ENCODE data around the gene CA4. TPM values are rescaled to one million over a fixed set of nuclear protein-coding genes. Genes with fewer than 3 reads are reported as not detected.

CA4 gene
- total RNA-seq, 6 experiments from 2014 or later: 0.33 to 0.37 (median 0.35) TPM; not detected in 3

- Histone ChIP-seq H3K27ac (no peak overlapping the region), H3K4me1 (no peaks in the 10 kb centered on the region)
- ATAC-seq: no peak
Observed at GRCh38 chr17:60155427-60155814, 5.6 kb downstream of the CA4 start.

GRCh38 chr17:60155815-60156214, 6.0 kb downstream of the CA4 start:
- ATAC-seq: no peak
- H3K27me3 ChIP-seq: peaks cover 0 to 4% of the 10 kb centered on the region in 2 donors
- H3K36me3 ChIP-seq: no peaks in the 10 kb centered on the region
- 52% methylated on average over 7 of the region's 9 CpGs for WGBS (ENCODE audit: insufficient coverage, low coverage, low lambda C conversion rate, missing lambda C conversion rate)
- H3K4me3 ChIP-seq: no peak overlapping the region
- intact Hi-C loops (cut with DNase I): no loop called here
- DNase-seq: no peak
- H3K27ac ChIP-seq: no peak overlapping the region
- no peaks in the 10 kb centered on the region for H3K4me1 ChIP-seq
- TF ChIP-seq POLR2A (IDR thresholded peaks at IDR 0.05) (no peak), CTCF (IDR thresholded peaks at IDR 0.05) (no peak)
- H3K9me3 ChIP-seq: no peaks in the 10 kb centered on the region

More at GRCh38 chr17:60155427-60155814, 5.6 kb downstream of the CA4 start:
- TF ChIP-seq POLR2A (IDR thresholded peaks at IDR 0.05): no peak
- DNase-seq: no peak
- no peak overlapping the region for H3K4me3 ChIP-seq
- 66% methylated on average over 2 of the region's 3 CpGs for WGBS (ENCODE audit: insufficient coverage, low coverage, low lambda C conversion rate, missing lambda C conversion rate)
- intact Hi-C loops (cut with DNase I): no loop called here
- no peaks in the 10 kb centered on the region for H3K9me3 ChIP-seq
- H3K27me3 ChIP-seq: peaks cover 0 to 4% of the 10 kb centered on the region in 2 donors
- H3K36me3 ChIP-seq: no peaks in the 10 kb centered on the region

- H3K4me1 ChIP-seq: no peaks in the 10 kb centered on the region
- 84% methylated on average over 5 of the region's 8 CpGs for whole genome bisulfite sequencing (ENCODE audit: insufficient coverage, low coverage, low lambda C conversion rate, missing lambda C conversion rate)
- no peak overlapping the region for H3K4me3 ChIP-seq
- no peak overlapping the region for H3K27ac ChIP-seq
- no peaks in the 10 kb centered on the region for H3K27me3 ChIP-seq
- DNase-seq (no peak), ATAC-seq (peak in 1 of 4 donors; percentile 41)
- intact Hi-C loops (cut with DNase I): no loop called here
- H3K36me3 ChIP-seq: no peaks in the 10 kb centered on the region
- TF ChIP-seq CTCF (IDR thresholded peaks at IDR 0.05): no peak
- no peak for TF ChIP-seq POLR2A (IDR thresholded peaks at IDR 0.05)
- no peaks in the 10 kb centered on the region for H3K9me3 ChIP-seq
Observed at GRCh38 chr17:60156746-60157145, 7.0 kb downstream of the CA4 start.

- intact Hi-C loops (cut with DNase I): no loop called here
- Histone ChIP-seq H3K36me3 (no peaks in the 10 kb centered on the region), H3K4me1 (no peaks in the 10 kb centered on the region), H3K4me3 (no peak overlapping the region), H3K27me3 (no peaks in the 10 kb centered on the region), H3K9me3 (no peaks in the 10 kb centered on the region), H3K27ac (no peak overlapping the region)
- DNase-seq (no peak), ATAC-seq (no peak)
- WGBS (ENCODE audit: insufficient coverage, low coverage, low lambda C conversion rate, missing lambda C conversion rate): 70% methylated on average over 2 of the region's 18 CpGs
- no peak for TF ChIP-seq POLR2A (IDR thresholded peaks at IDR 0.05)
- TF ChIP-seq CTCF (IDR thresholded peaks at IDR 0.05): no peak
Observed at GRCh38 chr17:60157487-60158040, 7.8 kb downstream of the CA4 start.

- no peak for DNase-seq
- no peak for TF ChIP-seq POLR2A (IDR thresholded peaks at IDR 0.05)
- no peak for TF ChIP-seq CTCF (IDR thresholded peaks at IDR 0.05)
- no peaks in the 10 kb centered on the region for H3K36me3 ChIP-seq
- no peak for ATAC-seq
- 54% methylated on average over 3 of the region's 19 CpGs for WGBS (ENCODE audit: insufficient coverage, low coverage, low lambda C conversion rate, missing lambda C conversion rate)
- H3K27me3 ChIP-seq: no peaks in the 10 kb centered on the region
- H3K4me3 ChIP-seq: no peak overlapping the region
- H3K4me1 ChIP-seq: no peaks in the 10 kb centered on the region
- H3K27ac ChIP-seq: no peak overlapping the region
- no peaks in the 10 kb centered on the region for H3K9me3 ChIP-seq
- intact Hi-C loops (cut with DNase I): no loop called here
Observed at GRCh38 chr17:60158751-60159478, 9.1 kb downstream of the CA4 start.

Measured in right lobe of liver (tissue), 6 donors.